GM12891 (cell line): ENCODE data around the gene COL25A1.

Experiments used
- POLR2A ChIP-seq: IDR thresholded peaks from 2 replicates; pipeline ENCODE4 v1.6.1; 2011; ENCODE audit warnings: low read depth, low read length, control low read depth
- POLR2AphosphoS5 ChIP-seq: IDR thresholded peaks from 2 replicates; pipeline ENCODE4 v1.6.1; 2011; ENCODE audit warnings: low read depth, low read length, control low read depth
- SPI1 ChIP-seq: IDR thresholded peaks from 2 replicates; pipeline ENCODE4 v1.6.1; 2011; ENCODE audit warnings: low read depth, low read length, control low read depth

DNA sequence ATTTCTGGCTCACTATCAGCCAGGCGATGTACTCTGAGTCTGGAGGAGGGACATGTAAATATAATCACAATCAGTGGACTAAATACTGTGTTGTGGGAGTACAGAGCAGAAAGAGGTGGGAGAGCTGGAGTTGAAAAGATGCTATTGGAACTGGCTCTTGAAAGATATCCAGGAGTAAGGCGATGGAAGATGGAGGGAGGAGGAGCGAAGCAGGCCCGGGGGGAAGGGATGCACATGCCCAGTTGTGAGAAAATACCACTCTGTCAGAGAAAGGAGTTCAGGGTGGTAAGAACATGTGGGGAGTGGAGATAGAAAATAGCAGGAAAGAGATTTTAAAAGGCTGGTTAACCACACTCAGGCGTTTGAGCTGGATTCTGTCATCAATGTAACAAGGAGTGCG lies 322.7 kb downstream of the COL25A1 start:
- TF ChIP-seq POLR2A (no peak), POLR2AphosphoS5 (no peak), SPI1 (no peak)
